Mesothelial cell of epicardium (in vitro differentiated cells): ENCODE measurements around the gene GPSM1. TPM values are rescaled to one million over a fixed set of nuclear protein-coding genes. Genes with fewer than 3 reads are reported as not detected.

Experiments
- DNase-seq, 2 experiments: peaks; one replicate each; pipeline ENCODE4 v3.0.0; 2021; ENCODE audit warnings: low spot score in 2 of 2; ENCODE audit not compliant: unreplicated experiment in 2 of 2
- H3K27ac Mint-ChIP-seq: 2 replicates; pipeline ENCODE4 v1.8.0; 2021; ENCODE audit warnings: mixed read lengths
- H3K27me3 Mint-ChIP-seq: 2 replicates; pipeline ENCODE4 v1.8.0; 2021; ENCODE audit warnings: low read depth, mixed read lengths
- H3K36me3 Mint-ChIP-seq: 2 replicates; pipeline ENCODE4 v1.8.0; 2021; ENCODE audit warnings: mixed read lengths
- H3K4me1 Mint-ChIP-seq: 2 replicates; pipeline ENCODE4 v1.8.0; 2021; ENCODE audit warnings: mixed read lengths
- H3K4me3 Mint-ChIP-seq: 2 replicates; pipeline ENCODE4 v1.8.0; 2021; ENCODE audit warnings: mild to moderate bottlenecking, moderate library complexity, mixed read lengths
- H3K9me3 Mint-ChIP-seq: 2 replicates; pipeline ENCODE4 v1.8.0; 2021; ENCODE audit warnings: mixed read lengths
- CTCF ChIP-seq: fragments of 200-600 bp; sonication (generic); IDR thresholded peaks from one replicate; pipeline ENCODE4 v1.5.0; 2021; ENCODE audit warnings: antibody characterized with exemption; ENCODE audit not compliant: unreplicated experiment
- total RNA-seq: library from RNA; stranded (reverse); gene quantifications from 3 replicates; pipeline ENCODE4 v1.2.1, GENCODE V29; 2021

GPSM1 gene
- total RNA-seq, 1 donor from 2014 or later = 102 TPM

- Mint-ChIP-seq H3K9me3 (no peaks in the 10 kb centered on the region), H3K4me3 (no peak overlapping the region), H3K27me3 (no peaks in the 10 kb centered on the region), H3K27ac (no peak overlapping the region), H3K4me1 (no peaks in the 10 kb centered on the region), H3K36me3 (no peaks in the 10 kb centered on the region)
- DNase-seq = no peak
- no peak for TF ChIP-seq CTCF
These were observed 18.7 kb upstream of the GPSM1 start for GRCh38 chr9:136308702-136309053.

GRCh38 chr9:136309101-136309801 is 18.1 kb upstream of the GPSM1 start:
- Mint-ChIP-seq H3K27me3 (no peaks in the 10 kb centered on the region), H3K4me1 (no peaks in the 10 kb centered on the region), H3K4me3 (no peak overlapping the region), H3K9me3 (no peaks in the 10 kb centered on the region), H3K36me3 (no peaks in the 10 kb centered on the region), H3K27ac (no peak overlapping the region)
- no peak for DNase-seq
- TF ChIP-seq CTCF = no peak

- Mint-ChIP-seq H3K4me1 (no peaks in the 10 kb centered on the region), H3K9me3 (peaks cover 5% of the 10 kb centered on the region), H3K27me3 (no peaks in the 10 kb centered on the region), H3K27ac (no peak overlapping the region), H3K4me3 (no peak overlapping the region), H3K36me3 (no peaks in the 10 kb centered on the region)
- DNase-seq = no peak
- no peak for TF ChIP-seq CTCF
These were observed 17.5 kb upstream of the GPSM1 start for GRCh38 chr9:136309806-136310220.

GRCh38 chr9:136310273-136311030 is 16.9 kb upstream of the GPSM1 start:
- DNase-seq = no peak
- TF ChIP-seq CTCF = no peak
- Mint-ChIP-seq H3K9me3 (peaks cover 12% of the 10 kb centered on the region), H3K4me1 (no peaks in the 10 kb centered on the region), H3K27ac (no peak overlapping the region), H3K4me3 (no peak overlapping the region), H3K36me3 (no peaks in the 10 kb centered on the region), H3K27me3 (no peaks in the 10 kb centered on the region)

- Mint-ChIP-seq H3K36me3 (no peaks in the 10 kb centered on the region), H3K4me1 (no peaks in the 10 kb centered on the region), H3K9me3 (peaks cover 14% of the 10 kb centered on the region), H3K4me3 (no peak overlapping the region), H3K27ac (no peak overlapping the region), H3K27me3 (no peaks in the 10 kb centered on the region)
- DNase-seq = no peak
- TF ChIP-seq CTCF = no peak
These were observed 16.0 kb upstream of the GPSM1 start for GRCh38 chr9:136311051-136312008.
